K562 (cell line): ENCODE measurements around the gene TKTL1. TPM values are rescaled to one million over a fixed set of nuclear protein-coding genes. Genes with fewer than 3 reads are reported as not detected.
A peak's percentile ranks its signal among the peaks of the same experiment; 100 is the strongest.

Experiments used
- CXXC5 ChIP-seq: fragments of 250-450 bp; sonication (Bioruptor Pico); IDR thresholded peaks from 2 replicates; pipeline ENCODE4 v1.8.0; 2022; ENCODE audit warnings: inconsistent platforms, mild to moderate bottlenecking, moderate library complexity
- ILF3 ChIP-seq: fragments of 450-650 bp; IDR thresholded peaks from 2 replicates; pipeline ENCODE4 v1.6.1; 2018; ENCODE audit warnings: antibody characterized with exemption, mild to moderate bottlenecking, moderate library complexity, borderline replicate concordance
- TRIM28 ChIP-seq: fragments of 450-650 bp; IDR thresholded peaks from 2 replicates; pipeline ENCODE4 v1.6.1; 2017
- ZNF780A ChIP-seq: fragments of 250-450 bp; sonication (Bioruptor Pico); IDR thresholded peaks from 2 replicates; pipeline ENCODE4 v1.5.0; 2021; ENCODE audit warnings: mild to moderate bottlenecking
- polyA plus RNA-seq, 8 experiments: library from polyadenylated mRNA; depleted of rRNA in 4 of 8; stranded (reverse) in 5 of 8; unstranded in 3 of 8; fragments of >200 nt; fragmentation: Nextera tagmentation in 2 of 8; fragmentation: Illumina TruSeq in 1 of 8; extraction: Ambion mirVana in 2 of 8; extraction: Trizol in 1 of 8; gene quantifications; 2 replicates each; pipeline versions ENCODE4 v1.2.1 to v1.2.3, GENCODE V29; 2011 to 2014; ENCODE audit warnings: inconsistent platforms in 1 of 8, missing spikeins in 1 of 8
- total RNA-seq, 7 experiments: library from RNA; depleted of rRNA in 6 of 7; stranded (reverse); fragments of >200 nt in 6 of 7; fragmentation: Illumina TruSeq in 2 of 7; extraction: Trizol in 2 of 7; gene quantifications; 2 replicates each; pipeline versions ENCODE4 v1.2.1 to v1.2.3, GENCODE V29; 2011 to 2021; ENCODE audit warnings: low replicate concordance in 1 of 7
- TF ChIP-seq, protein P1 (sequence below), 2 experiments: fragments of 450-650 bp in 1 of 2; IDR thresholded peaks; 2 replicates each; pipeline ENCODE4 v1.6.1; 2011 to 2017; ENCODE audit warnings: low read depth in 2 of 2, antibody characterized with exemption in 1 of 2, borderline replicate concordance in 1 of 2, low read length in 1 of 2, mild to moderate bottlenecking in 1 of 2, mixed read lengths in 1 of 2; ENCODE audit not compliant: control insufficient read depth in 1 of 2
- TF ChIP-seq, protein P2 (sequence below), 2 experiments: fragments of 450-650 bp; IDR thresholded peaks; 2 replicates each; pipeline ENCODE4 v1.6.1; 2016; ENCODE audit warnings: mild to moderate bottlenecking in 2 of 2, borderline replicate concordance in 1 of 2, low read depth in 1 of 2, moderate library complexity in 1 of 2
- TF ChIP-seq, protein P3 (sequence below): IDR thresholded peaks from 3 replicates; pipeline ENCODE4 v1.6.1; 2011; ENCODE audit warnings: borderline replicate concordance, mild to moderate bottlenecking, moderate library complexity; ENCODE audit not compliant: insufficient read length; ENCODE audit errors: extremely low read depth

The TKTL1 gene
- total and polyA plus RNA-seq, 9 of the 15 experiments (the other 6 are each of a cell fraction or from before 2014, with no cell fraction given) = 0.18 to 0.71 (median 0.38) TPM

DNA sequence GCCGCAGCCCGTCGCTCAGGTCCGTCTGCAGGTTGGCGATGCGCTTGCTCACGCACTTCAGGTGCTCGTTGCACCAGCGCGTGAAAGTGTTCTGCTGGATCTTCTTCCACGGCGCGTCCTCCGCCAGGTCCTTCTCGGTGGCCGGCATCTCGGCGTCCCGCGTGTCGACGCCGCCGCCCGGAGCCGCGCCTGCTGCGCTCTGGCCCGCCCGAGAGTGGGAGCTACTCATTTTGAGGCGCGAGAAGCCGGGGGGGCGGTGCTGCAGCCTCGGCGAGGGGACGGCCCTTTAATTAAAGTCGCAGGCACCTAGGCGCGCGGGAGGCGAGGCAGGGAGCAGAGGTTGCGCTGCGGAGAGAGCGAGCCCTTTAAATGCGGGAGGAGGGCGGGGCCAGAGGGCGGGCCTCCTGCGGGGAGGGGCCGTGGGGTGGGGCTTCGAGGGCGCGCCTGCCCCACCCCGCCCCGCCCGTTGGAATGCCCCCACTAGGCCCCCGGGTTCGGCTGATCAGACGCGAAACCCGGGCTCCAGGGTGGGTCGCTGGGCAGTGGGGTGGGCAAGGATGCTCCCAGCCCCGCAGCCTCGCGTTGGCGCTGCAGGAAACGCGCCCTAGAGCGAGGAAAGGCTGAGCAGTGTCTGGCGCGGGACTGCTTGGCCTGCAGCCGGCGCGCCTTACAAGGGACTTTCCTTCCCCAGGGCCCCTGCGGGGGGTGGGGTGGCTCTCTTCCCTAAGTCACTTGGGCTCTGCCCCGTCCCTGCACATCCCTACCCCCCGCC, 75.6 kb downstream of the TKTL1 start (continued):
- TF ChIP-seq, protein P1, sequence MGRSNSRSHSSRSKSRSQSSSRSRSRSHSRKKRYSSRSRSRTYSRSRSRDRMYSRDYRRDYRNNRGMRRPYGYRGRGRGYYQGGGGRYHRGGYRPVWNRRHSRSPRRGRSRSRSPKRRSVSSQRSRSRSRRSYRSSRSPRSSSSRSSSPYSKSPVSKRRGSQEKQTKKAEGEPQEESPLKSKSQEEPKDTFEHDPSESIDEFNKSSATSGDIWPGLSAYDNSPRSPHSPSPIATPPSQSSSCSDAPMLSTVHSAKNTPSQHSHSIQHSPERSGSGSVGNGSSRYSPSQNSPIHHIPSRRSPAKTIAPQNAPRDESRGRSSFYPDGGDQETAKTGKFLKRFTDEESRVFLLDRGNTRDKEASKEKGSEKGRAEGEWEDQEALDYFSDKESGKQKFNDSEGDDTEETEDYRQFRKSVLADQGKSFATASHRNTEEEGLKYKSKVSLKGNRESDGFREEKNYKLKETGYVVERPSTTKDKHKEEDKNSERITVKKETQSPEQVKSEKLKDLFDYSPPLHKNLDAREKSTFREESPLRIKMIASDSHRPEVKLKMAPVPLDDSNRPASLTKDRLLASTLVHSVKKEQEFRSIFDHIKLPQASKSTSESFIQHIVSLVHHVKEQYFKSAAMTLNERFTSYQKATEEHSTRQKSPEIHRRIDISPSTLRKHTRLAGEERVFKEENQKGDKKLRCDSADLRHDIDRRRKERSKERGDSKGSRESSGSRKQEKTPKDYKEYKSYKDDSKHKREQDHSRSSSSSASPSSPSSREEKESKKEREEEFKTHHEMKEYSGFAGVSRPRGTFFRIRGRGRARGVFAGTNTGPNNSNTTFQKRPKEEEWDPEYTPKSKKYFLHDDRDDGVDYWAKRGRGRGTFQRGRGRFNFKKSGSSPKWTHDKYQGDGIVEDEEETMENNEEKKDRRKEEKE (IDR thresholded peaks at IDR 0.05; ENCODE audit: borderline replicate concordance in 1 of 2, control insufficient read depth in 1 of 2, low read depth in 2 of 2, low read length in 1 of 2) = no peak
- TF ChIP-seq, protein P2, sequence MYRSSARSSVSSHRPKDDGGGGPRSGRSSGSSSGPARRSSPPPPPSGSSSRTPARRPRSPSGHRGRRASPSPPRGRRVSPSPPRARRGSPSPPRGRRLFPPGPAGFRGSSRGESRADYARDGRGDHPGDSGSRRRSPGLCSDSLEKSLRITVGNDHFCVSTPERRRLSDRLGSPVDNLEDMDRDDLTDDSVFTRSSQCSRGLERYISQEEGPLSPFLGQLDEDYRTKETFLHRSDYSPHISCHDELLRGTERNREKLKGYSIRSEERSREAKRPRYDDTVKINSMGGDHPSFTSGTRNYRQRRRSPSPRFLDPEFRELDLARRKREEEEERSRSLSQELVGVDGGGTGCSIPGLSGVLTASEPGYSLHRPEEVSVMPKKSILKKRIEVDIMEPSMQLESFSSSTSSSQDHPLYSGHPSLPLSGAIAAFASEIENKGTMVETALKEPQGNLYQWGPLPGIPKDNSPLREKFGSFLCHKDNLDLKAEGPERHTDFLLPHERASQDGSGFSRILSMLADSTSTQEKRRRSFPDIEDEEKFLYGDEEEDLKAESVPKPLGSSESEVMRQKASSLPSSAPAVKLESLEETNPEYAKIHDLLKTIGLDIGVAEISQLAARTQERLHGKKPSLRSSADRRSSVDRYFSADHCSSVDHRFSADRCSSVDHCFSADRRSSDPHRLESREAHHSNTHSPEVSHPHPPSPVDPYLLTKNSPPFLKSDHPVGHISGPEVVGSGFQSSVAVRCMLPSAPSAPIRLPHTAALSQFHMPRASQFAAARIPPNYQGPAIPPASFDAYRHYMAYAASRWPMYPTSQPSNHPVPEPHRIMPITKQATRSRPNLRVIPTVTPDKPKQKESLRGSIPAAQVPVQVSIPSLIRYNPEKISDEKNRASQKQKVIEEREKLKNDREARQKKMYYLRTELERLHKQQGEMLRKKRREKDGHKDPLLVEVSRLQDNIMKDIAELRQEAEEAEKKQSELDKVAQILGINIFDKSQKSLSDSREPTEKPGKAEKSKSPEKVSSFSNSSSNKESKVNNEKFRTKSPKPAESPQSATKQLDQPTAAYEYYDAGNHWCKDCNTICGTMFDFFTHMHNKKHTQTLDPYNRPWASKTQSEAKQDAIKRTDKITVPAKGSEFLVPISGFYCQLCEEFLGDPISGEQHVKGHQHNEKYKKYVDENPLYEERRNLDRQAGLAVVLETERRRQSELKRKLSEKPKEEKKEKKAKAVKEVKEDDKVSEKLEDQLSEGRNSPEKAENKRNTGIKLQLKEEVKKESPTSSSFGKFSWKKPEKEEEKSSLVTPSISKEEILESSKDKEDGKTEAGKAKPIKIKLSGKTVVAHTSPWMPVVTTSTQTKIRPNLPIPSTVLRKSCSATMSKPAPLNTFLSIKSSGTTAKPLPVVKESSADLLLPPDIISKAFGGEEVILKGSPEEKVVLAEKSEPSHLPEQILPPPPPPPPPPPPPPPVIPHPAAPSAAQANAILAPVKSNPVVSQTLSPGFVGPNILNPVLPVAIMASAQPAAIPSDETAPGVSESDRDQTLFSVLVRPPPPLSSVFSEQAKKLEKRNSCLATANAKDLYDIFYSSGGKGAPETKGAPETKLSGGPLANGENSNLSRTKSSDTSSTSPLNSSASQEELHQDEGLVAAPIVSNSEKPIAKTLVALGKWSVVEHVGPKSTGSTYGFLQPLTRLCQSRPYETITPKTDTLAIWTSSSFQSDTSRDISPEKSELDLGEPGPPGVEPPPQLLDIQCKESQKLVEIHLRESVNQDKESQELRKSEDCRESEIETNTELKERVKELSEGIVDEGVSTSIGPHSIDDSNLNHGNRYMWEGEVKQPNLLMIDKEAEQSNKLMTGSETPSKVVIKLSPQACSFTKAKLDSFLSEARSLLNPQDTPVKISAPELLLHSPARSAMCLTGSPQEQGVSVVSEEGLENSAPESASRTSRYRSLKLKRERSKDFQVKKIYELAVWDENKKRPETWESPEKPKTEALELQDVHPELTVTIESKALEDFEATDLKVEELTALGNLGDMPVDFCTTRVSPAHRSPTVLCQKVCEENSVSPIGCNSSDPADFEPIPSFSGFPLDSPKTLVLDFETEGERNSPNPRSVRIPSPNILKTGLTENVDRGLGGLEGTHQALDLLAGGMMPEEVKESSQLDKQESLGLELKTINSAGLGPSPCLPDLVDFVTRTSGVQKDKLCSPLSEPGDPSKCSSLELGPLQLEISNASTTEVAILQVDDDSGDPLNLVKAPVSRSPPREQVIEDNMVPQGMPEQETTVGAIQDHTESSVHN (IDR thresholded peaks at IDR 0.05; ENCODE audit: borderline replicate concordance in 1 of 2, low read depth in 1 of 2) = no peak
- TF ChIP-seq TRIM28 (no peak), ZNF780A (CRISPR knock-in tag) (no peak), ILF3 (no peak), CXXC5 (CRISPR knock-in tag) (peak; percentile 71)
- TF ChIP-seq, protein P3, sequence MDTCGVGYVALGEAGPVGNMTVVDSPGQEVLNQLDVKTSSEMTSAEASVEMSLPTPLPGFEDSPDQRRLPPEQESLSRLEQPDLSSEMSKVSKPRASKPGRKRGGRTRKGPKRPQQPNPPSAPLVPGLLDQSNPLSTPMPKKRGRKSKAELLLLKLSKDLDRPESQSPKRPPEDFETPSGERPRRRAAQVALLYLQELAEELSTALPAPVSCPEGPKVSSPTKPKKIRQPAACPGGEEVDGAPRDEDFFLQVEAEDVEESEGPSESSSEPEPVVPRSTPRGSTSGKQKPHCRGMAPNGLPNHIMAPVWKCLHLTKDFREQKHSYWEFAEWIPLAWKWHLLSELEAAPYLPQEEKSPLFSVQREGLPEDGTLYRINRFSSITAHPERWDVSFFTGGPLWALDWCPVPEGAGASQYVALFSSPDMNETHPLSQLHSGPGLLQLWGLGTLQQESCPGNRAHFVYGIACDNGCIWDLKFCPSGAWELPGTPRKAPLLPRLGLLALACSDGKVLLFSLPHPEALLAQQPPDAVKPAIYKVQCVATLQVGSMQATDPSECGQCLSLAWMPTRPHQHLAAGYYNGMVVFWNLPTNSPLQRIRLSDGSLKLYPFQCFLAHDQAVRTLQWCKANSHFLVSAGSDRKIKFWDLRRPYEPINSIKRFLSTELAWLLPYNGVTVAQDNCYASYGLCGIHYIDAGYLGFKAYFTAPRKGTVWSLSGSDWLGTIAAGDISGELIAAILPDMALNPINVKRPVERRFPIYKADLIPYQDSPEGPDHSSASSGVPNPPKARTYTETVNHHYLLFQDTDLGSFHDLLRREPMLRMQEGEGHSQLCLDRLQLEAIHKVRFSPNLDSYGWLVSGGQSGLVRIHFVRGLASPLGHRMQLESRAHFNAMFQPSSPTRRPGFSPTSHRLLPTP = no peak
